NB4 (cell line): ENCODE results near the gene NAT8L.

Source experiments
- CTCF ChIP-seq: IDR thresholded peaks from one replicate; pipeline ENCODE4 v1.5.1; 2012; ENCODE audit warnings: low read depth, low read length
- MYC ChIP-seq: IDR thresholded peaks from 2 replicates; pipeline ENCODE4 v1.6.1; 2011; ENCODE audit warnings: low read depth, low read length
- POLR2A ChIP-seq: IDR thresholded peaks from 2 replicates; pipeline ENCODE4 v1.6.1; 2011; ENCODE audit warnings: mild to moderate bottlenecking; ENCODE audit not compliant: insufficient read length; ENCODE audit errors: extremely low read depth

- TF ChIP-seq MYC = no peak
- no peak for TF ChIP-seq CTCF
- TF ChIP-seq POLR2A = no peak
Observed at GRCh38 chr4:2104556-2105345, 45.6 kb downstream of the NAT8L start.
